Fibroblast of lung (primary cell): Measurements from ENCODE around the gene OR2T10.
"Not testable (repeated sequence)": the region's sequence is repeated elsewhere in the genome, so short reads cannot be mapped to it uniquely, and the experiment has no call there.

Source experiments
- EZH2 ChIP-seq: IDR thresholded peaks from 2 replicates; pipeline ENCODE4 v1.5.1; 2012; ENCODE audit warnings: low read length, control low read depth, mild to moderate bottlenecking; ENCODE audit errors: missing control alignments
- TF ChIP-seq, protein P1 (sequence below), 2 donors: IDR thresholded peaks in 1 of 2; conservative IDR thresholded peaks in 1 of 2; 1 replicate in 1 of 2; 2 replicates in 1 of 2; pipeline ENCODE4 v1.5.1; 2011 to 2012; ENCODE audit warnings: low read length in 2 of 2, control low read depth in 1 of 2, inconsistent platforms in 1 of 2, low read depth in 1 of 2, mild to moderate bottlenecking in 1 of 2

DNA sequence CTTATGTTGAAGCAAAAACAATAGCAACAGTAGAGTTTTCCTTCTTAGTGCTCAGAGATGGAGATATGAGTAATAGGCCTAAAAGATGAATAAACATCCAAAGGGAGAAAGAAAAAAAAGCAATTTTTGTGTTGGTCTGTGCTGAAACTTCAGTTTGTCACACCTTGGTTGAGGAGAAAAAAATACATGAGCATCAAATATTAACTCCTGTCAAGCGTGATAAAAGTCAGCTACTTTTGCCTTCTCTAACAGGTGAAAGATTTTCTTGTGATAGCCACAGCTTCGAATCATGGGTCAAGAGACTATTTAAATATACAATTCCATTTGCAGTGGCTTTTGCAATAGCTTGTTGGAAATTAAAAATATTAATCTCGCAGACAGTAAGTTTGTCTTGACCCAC is 43.4 kb upstream of the OR2T10 start:
- TF ChIP-seq, protein P1, sequence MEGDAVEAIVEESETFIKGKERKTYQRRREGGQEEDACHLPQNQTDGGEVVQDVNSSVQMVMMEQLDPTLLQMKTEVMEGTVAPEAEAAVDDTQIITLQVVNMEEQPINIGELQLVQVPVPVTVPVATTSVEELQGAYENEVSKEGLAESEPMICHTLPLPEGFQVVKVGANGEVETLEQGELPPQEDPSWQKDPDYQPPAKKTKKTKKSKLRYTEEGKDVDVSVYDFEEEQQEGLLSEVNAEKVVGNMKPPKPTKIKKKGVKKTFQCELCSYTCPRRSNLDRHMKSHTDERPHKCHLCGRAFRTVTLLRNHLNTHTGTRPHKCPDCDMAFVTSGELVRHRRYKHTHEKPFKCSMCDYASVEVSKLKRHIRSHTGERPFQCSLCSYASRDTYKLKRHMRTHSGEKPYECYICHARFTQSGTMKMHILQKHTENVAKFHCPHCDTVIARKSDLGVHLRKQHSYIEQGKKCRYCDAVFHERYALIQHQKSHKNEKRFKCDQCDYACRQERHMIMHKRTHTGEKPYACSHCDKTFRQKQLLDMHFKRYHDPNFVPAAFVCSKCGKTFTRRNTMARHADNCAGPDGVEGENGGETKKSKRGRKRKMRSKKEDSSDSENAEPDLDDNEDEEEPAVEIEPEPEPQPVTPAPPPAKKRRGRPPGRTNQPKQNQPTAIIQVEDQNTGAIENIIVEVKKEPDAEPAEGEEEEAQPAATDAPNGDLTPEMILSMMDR (conservative IDR thresholded peaks at IDR 0.05 in 1 of 2, IDR thresholded peaks at IDR 0.05 in 1 of 2; ENCODE audit: low read depth in 1 of 2, low read length in 2 of 2) = not testable (repeated sequence)
- not testable (repeated sequence) for TF ChIP-seq EZH2
